Measurements from ENCODE around the gene SPON1. TPM values are rescaled to one million over a fixed set of nuclear protein-coding genes. Genes with fewer than 3 reads are reported as not detected.
A peak's percentile ranks its signal among the peaks of the same experiment; 100 is the strongest.

The SPON1 gene
- total RNA-seq, 1 experiment from 2014 or later = not detected

GRCh38 chr11:13941775-13942174 lies 20.7 kb upstream of the SPON1 start:
- ChIA-PET POLR2A (ENCODE audit: unreplicated experiment) (no interaction called here), CTCF (no interaction called here)
- Histone ChIP-seq H4K20me1 (ENCODE audit: low read length) (no peaks in the 10 kb centered on the region), H3K9me2 (replicated peaks; ENCODE audit: low read length) (no peaks in the 10 kb centered on the region), H3K36me3 (ENCODE audit: low read depth, low read length) (no peaks in the 10 kb centered on the region), H3K9ac (ENCODE audit: low read length) (no peak overlapping the region), H3K4me3 (ENCODE audit: low read length) (no peak overlapping the region), H3K9me3 (ENCODE audit: low read length) (no peaks in the 10 kb centered on the region), H3K4me1 (ENCODE audit: insufficient read depth, low read length) (peaks cover 34% of the 10 kb centered on the region), H3K79me2 (ENCODE audit: low read length) (no peaks in the 10 kb centered on the region), H3K27me3 (ENCODE audit: low read length) (no peaks in the 10 kb centered on the region), H2AFZ (ENCODE audit: low read length) (no peak overlapping the region), H3K4me2 (ENCODE audit: low read length) (no peak overlapping the region), H3F3A (ENCODE audit: low read length, unreplicated experiment) (no peaks in the 10 kb centered on the region), H3K27ac (ENCODE audit: low read length) (no peak overlapping the region)
- DNase-seq = no peak
- intact Hi-C loops (cut with micrococcal nuclease) = no loop called here
- ATAC-seq = no peak
- BruUV-seq (replicated peaks) = no TSS peak
- TF ChIP-seq EZH2phosphoT487 (IDR thresholded peaks at IDR 0.05; ENCODE audit: borderline replicate concordance, low read length) = no peak
- TF ChIP-seq CTCF (conservative IDR thresholded peaks at IDR 0.05; ENCODE audit: low read depth, low read length) = no peak
- no peak for TF ChIP-seq EZH2 (IDR thresholded peaks at IDR 0.05; ENCODE audit: low read length, unreplicated experiment)

- H3K27ac ChIP-seq (ENCODE audit: low read length) = peak overlapping the region; percentile 53
- 0 out of 2 replicates have a peak overlapping the region, but pooled peaks have one; percentile 12 for H3K9ac ChIP-seq (ENCODE audit: low read length)
- peaks cover 34% of the 10 kb centered on the region for H3K4me1 ChIP-seq (ENCODE audit: insufficient read depth, low read length)
- POLR2A ChIA-PET (ENCODE audit: unreplicated experiment) = no interaction called here
- no TSS peak for BruUV-seq (replicated peaks)
- CTCF ChIA-PET = no interaction called here
- H4K20me1 ChIP-seq (ENCODE audit: low read length) = no peaks in the 10 kb centered on the region
- H3K79me2 ChIP-seq (ENCODE audit: low read length) = no peaks in the 10 kb centered on the region
- H3K9me2 ChIP-seq (replicated peaks; ENCODE audit: low read length) = no peaks in the 10 kb centered on the region
- peak overlapping the region; percentile 62; the same call in 1 of the 2 replicates for H3K4me2 ChIP-seq (ENCODE audit: low read length)
- H3K27me3 ChIP-seq (ENCODE audit: low read length) = no peaks in the 10 kb centered on the region
- no peak overlapping the region for H2AFZ ChIP-seq (ENCODE audit: low read length)
- ATAC-seq = no peak
- H3K9me3 ChIP-seq (ENCODE audit: low read length) = no peaks in the 10 kb centered on the region
- H3K4me3 ChIP-seq (ENCODE audit: low read length) = no peak overlapping the region
- intact Hi-C loops (cut with micrococcal nuclease) = no loop called here
- no peak for DNase-seq
- TF ChIP-seq EZH2 (IDR thresholded peaks at IDR 0.05; ENCODE audit: low read length, unreplicated experiment) (no peak), CTCF (conservative IDR thresholded peaks at IDR 0.05; ENCODE audit: low read depth, low read length) (no peak), EZH2phosphoT487 (IDR thresholded peaks at IDR 0.05; ENCODE audit: borderline replicate concordance, low read length) (no peak)
- H3F3A ChIP-seq (ENCODE audit: low read length, unreplicated experiment) = no peaks in the 10 kb centered on the region
- no peaks in the 10 kb centered on the region for H3K36me3 ChIP-seq (ENCODE audit: low read depth, low read length)
Observed at GRCh38 chr11:13942378-13942777, 20.1 kb upstream of the SPON1 start.

- intact Hi-C loops (cut with micrococcal nuclease) = no loop called here
- POLR2A ChIA-PET (ENCODE audit: unreplicated experiment) = no interaction called here
- peak overlapping the region; percentile 53 for H3K27ac ChIP-seq (ENCODE audit: low read length)
Observed at GRCh38 chr11:13942971-13943381, 19.5 kb upstream of the SPON1 start.

More at GRCh38 chr11:13942971-13943381, 19.5 kb upstream of the SPON1 start:
- DNase-seq (peak; percentile 74), ATAC-seq (peak; percentile 82)
- no peak overlapping the region for H2AFZ ChIP-seq (ENCODE audit: low read length)
- H3K9ac ChIP-seq (ENCODE audit: low read length) = no peak overlapping the region
- BruUV-seq (replicated peaks) = no TSS peak
- no peaks in the 10 kb centered on the region for H3K27me3 ChIP-seq (ENCODE audit: low read length)
- H3K79me2 ChIP-seq (ENCODE audit: low read length) = no peaks in the 10 kb centered on the region
- CTCF ChIA-PET = no interaction called here
- H3K36me3 ChIP-seq (ENCODE audit: low read depth, low read length) = no peaks in the 10 kb centered on the region
- H3K4me1 ChIP-seq (ENCODE audit: insufficient read depth, low read length) = peaks cover 34% of the 10 kb centered on the region
- H3K9me3 ChIP-seq (ENCODE audit: low read length) = no peaks in the 10 kb centered on the region
- peak overlapping the region; percentile 62 for H3K4me2 ChIP-seq (ENCODE audit: low read length)
- no peak for TF ChIP-seq EZH2phosphoT487 (IDR thresholded peaks at IDR 0.05; ENCODE audit: borderline replicate concordance, low read length)
- TF ChIP-seq CTCF (conservative IDR thresholded peaks at IDR 0.05; ENCODE audit: low read depth, low read length) = no peak
- TF ChIP-seq EZH2 (IDR thresholded peaks at IDR 0.05; ENCODE audit: low read length, unreplicated experiment) = no peak
- H3K9me2 ChIP-seq (replicated peaks; ENCODE audit: low read length) = no peaks in the 10 kb centered on the region
- no peak overlapping the region for H3K4me3 ChIP-seq (ENCODE audit: low read length)
- H4K20me1 ChIP-seq (ENCODE audit: low read length) = no peaks in the 10 kb centered on the region
- no peaks in the 10 kb centered on the region for H3F3A ChIP-seq (ENCODE audit: low read length, unreplicated experiment)
